Epithelial cell of esophagus (primary cell): ENCODE results near the gene MXRA8.

Experiments
- DNase-seq: peaks from one replicate; pipeline ENCODE4 v3.0.0; 2010; ENCODE audit warnings: low read depth
- H3K4me3 ChIP-seq: 2 replicates; pipeline ENCODE4 v1.5.1; 2011; ENCODE audit warnings: mild to moderate bottlenecking, low read length, control low read depth
- TF ChIP-seq, protein P1 (sequence below): IDR thresholded peaks from 2 replicates; pipeline ENCODE4 v1.5.1; 2011; ENCODE audit warnings: low read depth, mild to moderate bottlenecking, low read length, control low read depth, inconsistent platforms; ENCODE audit not compliant: insufficient read depth; ENCODE audit errors: missing control alignments

Gene MXRA8

DNA sequence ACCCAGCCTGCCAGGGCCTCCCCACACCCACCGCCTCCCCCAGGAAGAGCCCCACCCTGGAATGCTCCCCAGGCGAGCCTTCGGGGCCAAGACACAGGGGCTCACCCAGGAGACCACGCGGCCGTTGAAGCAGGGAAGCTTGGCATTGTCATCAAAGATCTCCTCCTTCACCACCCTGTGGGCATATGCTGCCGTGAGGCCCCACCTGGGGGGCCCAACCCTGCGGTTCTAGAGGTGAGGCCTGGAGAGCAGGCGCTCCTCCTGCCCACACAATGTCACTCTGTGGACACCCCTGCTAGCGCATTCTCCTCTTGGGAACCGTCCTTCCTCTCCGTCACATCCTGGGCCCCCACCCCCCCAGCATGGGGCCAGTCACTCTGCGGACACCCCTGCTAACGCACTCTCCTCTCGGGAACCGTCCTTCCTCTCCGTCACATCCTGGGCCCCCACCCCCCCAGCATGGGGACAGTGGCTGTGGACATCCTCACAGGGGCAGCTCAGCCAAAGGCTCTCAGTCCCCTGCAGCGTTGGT, 15.7 kb downstream of the MXRA8 start:
- no peak overlapping the region for H3K4me3 ChIP-seq
- DNase-seq, result no peak
- TF ChIP-seq, protein P1, sequence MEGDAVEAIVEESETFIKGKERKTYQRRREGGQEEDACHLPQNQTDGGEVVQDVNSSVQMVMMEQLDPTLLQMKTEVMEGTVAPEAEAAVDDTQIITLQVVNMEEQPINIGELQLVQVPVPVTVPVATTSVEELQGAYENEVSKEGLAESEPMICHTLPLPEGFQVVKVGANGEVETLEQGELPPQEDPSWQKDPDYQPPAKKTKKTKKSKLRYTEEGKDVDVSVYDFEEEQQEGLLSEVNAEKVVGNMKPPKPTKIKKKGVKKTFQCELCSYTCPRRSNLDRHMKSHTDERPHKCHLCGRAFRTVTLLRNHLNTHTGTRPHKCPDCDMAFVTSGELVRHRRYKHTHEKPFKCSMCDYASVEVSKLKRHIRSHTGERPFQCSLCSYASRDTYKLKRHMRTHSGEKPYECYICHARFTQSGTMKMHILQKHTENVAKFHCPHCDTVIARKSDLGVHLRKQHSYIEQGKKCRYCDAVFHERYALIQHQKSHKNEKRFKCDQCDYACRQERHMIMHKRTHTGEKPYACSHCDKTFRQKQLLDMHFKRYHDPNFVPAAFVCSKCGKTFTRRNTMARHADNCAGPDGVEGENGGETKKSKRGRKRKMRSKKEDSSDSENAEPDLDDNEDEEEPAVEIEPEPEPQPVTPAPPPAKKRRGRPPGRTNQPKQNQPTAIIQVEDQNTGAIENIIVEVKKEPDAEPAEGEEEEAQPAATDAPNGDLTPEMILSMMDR, result no peak

GRCh38 chr1:1342061-1342562, 16.2 kb downstream of the MXRA8 start:
- no peak for DNase-seq
- TF ChIP-seq, protein P1, result no peak
- no peak overlapping the region for H3K4me3 ChIP-seq

GRCh38 chr1:1341549-1342021, 16.8 kb downstream of the MXRA8 start:
- no peak for DNase-seq
- no peak overlapping the region for H3K4me3 ChIP-seq
- TF ChIP-seq, protein P1, result no peak

GRCh38 chr1:1340791-1341548, 17.4 kb downstream of the MXRA8 start:
- H3K4me3 ChIP-seq, result no peak overlapping the region
- TF ChIP-seq, protein P1, result no peak
- no peak for DNase-seq

DNA sequence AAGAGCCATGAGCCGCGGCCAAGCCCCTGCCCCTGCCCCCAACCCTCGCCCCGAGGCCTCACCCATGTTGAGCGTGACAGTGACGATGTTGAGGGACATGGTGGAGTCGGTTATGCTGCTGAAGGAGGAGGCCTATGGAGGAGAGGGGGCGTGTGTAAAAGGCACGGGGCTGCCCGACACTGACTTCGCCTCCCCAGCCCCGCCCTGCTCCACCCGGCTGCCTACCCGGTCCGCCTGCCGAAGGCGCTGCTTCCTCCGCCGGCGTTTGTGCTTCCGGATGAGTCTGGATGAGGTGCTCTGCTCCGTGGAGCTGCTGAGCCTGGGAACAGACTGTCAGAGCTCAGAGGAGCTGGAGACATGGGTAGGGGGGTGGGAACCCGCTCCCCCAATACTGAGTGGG, 18.2 kb downstream of the MXRA8 start:
- no peak for DNase-seq
- no peak overlapping the region for H3K4me3 ChIP-seq
- TF ChIP-seq, protein P1, result no peak

GRCh38 chr1:1338278-1338677, 20.1 kb downstream of the MXRA8 start:
- DNase-seq, result no peak
- H3K4me3 ChIP-seq, result no peak overlapping the region
- TF ChIP-seq, protein P1, result no peak
